Vagina (tissue), 2 donors: ENCODE data around the gene SZT2. TPM values are rescaled to one million over a fixed set of nuclear protein-coding genes. Genes with fewer than 3 reads are reported as not detected.
"Not testable (repeated sequence)": the region's sequence is repeated elsewhere in the genome, so short reads cannot be mapped to it uniquely, and the experiment has no call there.

Experiments
- DNase-seq, 2 donors: peaks; one replicate each; pipeline ENCODE4 v3.0.0-alpha.2; 2017; ENCODE audit errors: extremely low spot score in 2 of 2
- H3K27ac ChIP-seq: fragments of 200-600 bp; sonication (generic); one replicate; pipeline ENCODE4 v1.5.1; 2019
- H3K27me3 ChIP-seq: fragments of 200-600 bp; sonication (generic); one replicate; pipeline ENCODE4 v1.5.1; 2019
- H3K36me3 ChIP-seq, 2 donors: fragments of 200-600 bp; sonication (generic); one replicate each; pipeline ENCODE4 v1.5.1; 2017 to 2019
- H3K4me1 ChIP-seq: fragments of 200-600 bp; sonication (generic); one replicate; pipeline ENCODE4 v1.5.1; 2019
- H3K4me3 ChIP-seq, 2 donors: fragments of 200-600 bp; sonication (generic); 1 replicate in 1 of 2; 2 replicates in 1 of 2; pipeline ENCODE4 v1.5.1; 2016 to 2019
- H3K9me3 ChIP-seq: fragments of 200-600 bp; sonication (generic); one replicate; pipeline ENCODE4 v1.5.1; 2019
- POLR2A ChIP-seq, 2 donors: fragments of 450-650 bp; IDR thresholded peaks; one replicate each; pipeline ENCODE4 v1.6.1; 2017; ENCODE audit warnings: antibody characterized with exemption in 2 of 2, mild to moderate bottlenecking in 2 of 2, moderate library complexity in 2 of 2
- POLR2AphosphoS5 ChIP-seq, 2 donors: sonication (generic); formaldehyde crosslinking; IDR thresholded peaks; one replicate each; pipeline ENCODE4 v1.9.0; 2017; ENCODE audit warnings: antibody characterized with exemption in 2 of 2, mild to moderate bottlenecking in 2 of 2, low read depth in 1 of 2; ENCODE audit not compliant: insufficient read depth in 1 of 2
- intact Hi-C: fragments of 100-400 bp; cut with DNase I; formaldehyde crosslinking; loops from one replicate; pipeline ENCODE4 v1.15.1; 2023
- total RNA-seq: library from RNA; depleted of rRNA; stranded (reverse); fragments of >200 nt; gene quantifications from one replicate; pipeline ENCODE4 v1.2.3, GENCODE V29; 2016
- TF ChIP-seq, protein P1 (sequence below), 3 experiments: fragments of 450-650 bp in 2 of 3; fragments of 200-600 bp in 1 of 3; sonication (generic) in 1 of 3; IDR thresholded peaks; one replicate each; pipeline ENCODE4 v1.5.1; 2017 to 2019; ENCODE audit warnings: antibody characterized with exemption in 3 of 3, mild to moderate bottlenecking in 2 of 3, moderate library complexity in 2 of 3

SZT2 gene
- total RNA-seq, 1 donor from 2014 or later = 42.5 TPM

DNA sequence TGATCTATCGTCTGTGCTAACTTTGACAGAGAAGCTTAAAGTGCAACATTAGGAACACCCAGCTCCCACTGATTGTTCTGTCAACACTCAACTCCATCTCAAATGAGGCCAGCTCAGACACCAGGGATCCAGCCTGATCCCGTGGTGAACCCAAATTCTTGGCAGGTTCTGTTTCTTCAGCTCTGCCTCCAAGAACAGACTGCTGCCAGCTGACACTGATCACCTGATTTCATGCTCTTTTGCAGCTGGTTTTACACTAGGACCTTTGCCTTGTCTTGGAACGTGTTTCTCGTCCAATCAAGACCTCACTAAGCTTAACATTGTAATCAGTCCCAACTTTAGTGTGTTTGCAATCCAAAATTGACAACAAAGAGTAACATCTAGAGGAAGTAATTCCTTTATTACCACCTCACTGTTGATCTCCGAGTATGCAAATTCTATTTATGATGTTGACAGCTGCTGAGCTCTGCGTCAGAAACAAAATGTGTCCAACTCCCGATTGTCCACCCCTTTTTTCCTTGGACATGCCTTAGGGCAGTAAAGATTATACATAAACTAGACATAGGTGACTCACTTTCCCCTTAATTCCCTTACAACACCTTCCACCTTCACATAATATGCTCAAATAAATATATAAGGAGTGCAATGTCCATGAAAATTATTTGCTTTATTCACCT lies 65.7 kb downstream of the SZT2 start:
- Histone ChIP-seq H3K27ac (no peak overlapping the region), H3K4me3 (no peak overlapping the region), H3K36me3 (peaks cover 0 to 12% of the 10 kb centered on the region in 2 donors), H3K4me1 (peaks cover 24% of the 10 kb centered on the region), H3K9me3 (no peaks in the 10 kb centered on the region), H3K27me3 (no peaks in the 10 kb centered on the region)
- intact Hi-C loops = loop anchor here (10.0 kb wide), 1 partner anchor 91 kb away; the partner anchor contains the start of gene ELOVL1
- no peak for DNase-seq
- TF ChIP-seq, protein P1, sequence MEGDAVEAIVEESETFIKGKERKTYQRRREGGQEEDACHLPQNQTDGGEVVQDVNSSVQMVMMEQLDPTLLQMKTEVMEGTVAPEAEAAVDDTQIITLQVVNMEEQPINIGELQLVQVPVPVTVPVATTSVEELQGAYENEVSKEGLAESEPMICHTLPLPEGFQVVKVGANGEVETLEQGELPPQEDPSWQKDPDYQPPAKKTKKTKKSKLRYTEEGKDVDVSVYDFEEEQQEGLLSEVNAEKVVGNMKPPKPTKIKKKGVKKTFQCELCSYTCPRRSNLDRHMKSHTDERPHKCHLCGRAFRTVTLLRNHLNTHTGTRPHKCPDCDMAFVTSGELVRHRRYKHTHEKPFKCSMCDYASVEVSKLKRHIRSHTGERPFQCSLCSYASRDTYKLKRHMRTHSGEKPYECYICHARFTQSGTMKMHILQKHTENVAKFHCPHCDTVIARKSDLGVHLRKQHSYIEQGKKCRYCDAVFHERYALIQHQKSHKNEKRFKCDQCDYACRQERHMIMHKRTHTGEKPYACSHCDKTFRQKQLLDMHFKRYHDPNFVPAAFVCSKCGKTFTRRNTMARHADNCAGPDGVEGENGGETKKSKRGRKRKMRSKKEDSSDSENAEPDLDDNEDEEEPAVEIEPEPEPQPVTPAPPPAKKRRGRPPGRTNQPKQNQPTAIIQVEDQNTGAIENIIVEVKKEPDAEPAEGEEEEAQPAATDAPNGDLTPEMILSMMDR (IDR thresholded peaks at IDR 0.05) = no peak
- no peak for TF ChIP-seq POLR2AphosphoS5 (IDR thresholded peaks at IDR 0.05; ENCODE audit: insufficient read depth in 1 of 2, low read depth in 1 of 2)

DNA sequence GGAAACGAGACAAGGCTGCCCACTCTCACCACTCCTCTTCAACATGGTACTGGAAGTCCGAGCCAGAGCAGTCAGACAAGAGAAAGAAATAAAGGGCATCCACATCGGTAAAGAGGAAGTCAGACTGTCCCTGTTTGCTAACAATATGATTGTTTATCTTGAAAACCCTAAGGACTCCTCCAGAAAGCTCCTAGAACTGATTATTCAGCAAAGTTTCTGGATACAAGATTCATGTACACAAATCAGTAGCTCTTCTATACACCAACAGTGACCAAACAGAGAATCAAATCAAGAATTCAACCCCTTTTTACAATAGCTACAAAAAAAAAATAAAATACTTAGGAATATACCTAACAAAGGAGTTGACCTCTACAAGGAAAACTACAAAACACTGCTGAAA lies 68.7 kb downstream of the SZT2 start:
- intact Hi-C loops = loop anchor here (10.0 kb wide), 1 partner anchor 94 kb away; the partner anchor contains the start of gene ELOVL1
- H3K4me1 ChIP-seq, H3K36me3 ChIP-seq, H3K27me3 ChIP-seq, H3K4me3 ChIP-seq, H3K27ac ChIP-seq, DNase-seq, H3K9me3 ChIP-seq: not testable (repeated sequence)

GRCh38 chr1:43460988-43461693 lies 71.4 kb downstream of the SZT2 start:
- DNase-seq = no peak
- no peaks in the 10 kb centered on the region for H3K36me3 ChIP-seq
- H3K27me3 ChIP-seq = no peaks in the 10 kb centered on the region
- H3K9me3 ChIP-seq = no peaks in the 10 kb centered on the region
- no peaks in the 10 kb centered on the region for H3K4me1 ChIP-seq
- TF ChIP-seq, protein P1 (IDR thresholded peaks at IDR 0.05) = no peak
- TF ChIP-seq POLR2AphosphoS5 (IDR thresholded peaks at IDR 0.05; ENCODE audit: insufficient read depth in 1 of 2, low read depth in 1 of 2) = no peak
- TF ChIP-seq POLR2A (IDR thresholded peaks at IDR 0.05) = no peak
- H3K27ac ChIP-seq = no peak overlapping the region
- no peak overlapping the region for H3K4me3 ChIP-seq
- intact Hi-C loops = no loop called here

DNA sequence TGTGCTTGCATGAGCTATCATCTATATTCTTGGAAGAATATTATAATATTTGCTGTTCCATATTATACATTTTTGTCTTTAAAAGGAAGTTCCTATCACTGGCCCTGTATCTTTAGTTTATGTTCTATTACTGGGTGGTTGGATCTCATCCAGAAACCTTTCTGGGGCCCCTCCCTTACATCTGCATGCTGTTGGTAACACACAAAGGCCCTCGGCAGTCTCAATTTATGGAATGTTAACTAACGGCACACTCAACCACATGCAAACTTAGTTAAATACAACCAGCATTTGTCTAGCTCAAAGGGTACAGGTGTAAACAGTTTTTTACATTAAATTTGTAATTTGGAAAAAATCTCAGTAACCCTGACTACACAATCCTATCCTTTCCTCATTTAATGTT lies 73.8 kb downstream of the SZT2 start:
- TF ChIP-seq, protein P1 (IDR thresholded peaks at IDR 0.05) = no peak
- TF ChIP-seq POLR2A (IDR thresholded peaks at IDR 0.05) = no peak
- TF ChIP-seq POLR2AphosphoS5 (IDR thresholded peaks at IDR 0.05; ENCODE audit: insufficient read depth in 1 of 2, low read depth in 1 of 2) = no peak
- H3K36me3 ChIP-seq = no peaks in the 10 kb centered on the region
- no peaks in the 10 kb centered on the region for H3K9me3 ChIP-seq
- no peak overlapping the region for H3K4me3 ChIP-seq
- no peaks in the 10 kb centered on the region for H3K27me3 ChIP-seq
- no peak for DNase-seq
- H3K4me1 ChIP-seq = no peaks in the 10 kb centered on the region
- intact Hi-C loops = no loop called here
- no peak overlapping the region for H3K27ac ChIP-seq

DNA sequence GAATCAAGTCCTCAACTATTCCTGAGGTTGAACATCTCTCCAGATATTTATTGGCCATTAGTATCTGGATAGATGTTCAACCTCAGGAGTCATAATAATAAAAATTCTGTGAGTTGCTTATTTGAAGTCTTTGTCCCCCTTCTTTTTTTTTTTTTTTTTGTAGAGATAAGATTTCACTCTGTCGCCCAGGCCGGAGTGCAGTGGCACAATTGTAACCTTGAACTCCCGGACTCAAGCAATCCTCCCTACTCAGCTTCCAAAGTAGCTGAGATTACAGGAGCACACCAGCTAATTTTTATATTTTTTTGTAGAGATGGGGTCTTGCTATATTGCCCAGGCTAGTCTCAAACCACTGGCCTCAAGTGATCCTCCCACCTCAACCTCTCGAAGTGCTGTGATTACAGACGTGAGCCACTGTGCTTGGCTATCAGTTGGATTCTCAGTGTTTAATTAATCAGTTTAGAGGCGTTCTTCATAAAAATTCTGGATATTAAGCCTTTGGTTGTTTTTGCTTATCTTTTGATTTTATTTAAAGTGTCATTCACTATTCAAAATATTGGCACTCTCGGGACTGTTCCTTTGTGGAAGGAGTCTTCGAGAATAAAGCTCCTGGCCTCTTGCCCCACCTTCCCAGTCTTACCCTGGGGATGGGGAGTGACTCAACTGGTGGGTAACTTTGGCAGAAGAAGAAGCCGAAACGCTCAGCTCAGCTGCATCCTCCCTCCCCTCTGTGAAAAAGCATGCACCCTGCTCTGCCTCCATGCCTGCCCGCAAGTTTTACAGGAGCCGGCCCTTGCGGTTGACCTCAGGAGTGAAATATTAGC lies 75.2 kb downstream of the SZT2 start:
- Histone ChIP-seq H3K36me3 (no peaks in the 10 kb centered on the region), H3K27ac (no peak overlapping the region), H3K4me3 (no peak overlapping the region), H3K4me1 (no peaks in the 10 kb centered on the region), H3K27me3 (no peaks in the 10 kb centered on the region), H3K9me3 (no peaks in the 10 kb centered on the region)
- no peak for TF ChIP-seq POLR2AphosphoS5 (IDR thresholded peaks at IDR 0.05; ENCODE audit: insufficient read depth in 1 of 2, low read depth in 1 of 2)
- DNase-seq = no peak
- intact Hi-C loops = no loop called here
